GM19351 (cell line): Measurements from ENCODE around the gene PRR19.
A peak's percentile ranks its signal among the peaks of the same experiment; 100 is the strongest.
"Not testable (repeated sequence)": the region's sequence is repeated elsewhere in the genome, so short reads cannot be mapped to it uniquely, and the experiment has no call there.

Experiments used
- ATAC-seq: cut with Tn5 transposase; IDR thresholded peaks from one replicate; pipeline ENCODE4 v1.9.1; 2021; ENCODE audit warnings: mild to moderate bottlenecking, moderate library complexity; ENCODE audit not compliant: unreplicated experiment

The PRR19 gene, protein sequence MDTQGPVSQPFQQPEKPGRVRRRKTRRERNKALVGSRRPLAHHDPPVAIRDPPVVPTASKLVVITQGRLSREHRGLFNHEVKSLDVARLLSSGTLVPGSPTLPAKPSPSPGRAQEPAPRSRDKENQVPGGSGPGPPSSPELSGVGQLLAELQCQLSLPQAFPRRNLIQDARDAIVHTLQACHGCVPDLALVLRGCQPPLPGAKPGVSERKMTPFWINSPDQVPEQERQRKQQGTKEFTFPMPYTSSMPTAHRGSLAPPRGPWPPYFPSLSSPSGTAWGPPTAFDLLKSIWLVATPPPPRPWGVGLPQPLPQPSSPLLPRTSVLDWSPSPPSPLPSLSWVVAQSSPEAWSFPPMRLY

DNA sequence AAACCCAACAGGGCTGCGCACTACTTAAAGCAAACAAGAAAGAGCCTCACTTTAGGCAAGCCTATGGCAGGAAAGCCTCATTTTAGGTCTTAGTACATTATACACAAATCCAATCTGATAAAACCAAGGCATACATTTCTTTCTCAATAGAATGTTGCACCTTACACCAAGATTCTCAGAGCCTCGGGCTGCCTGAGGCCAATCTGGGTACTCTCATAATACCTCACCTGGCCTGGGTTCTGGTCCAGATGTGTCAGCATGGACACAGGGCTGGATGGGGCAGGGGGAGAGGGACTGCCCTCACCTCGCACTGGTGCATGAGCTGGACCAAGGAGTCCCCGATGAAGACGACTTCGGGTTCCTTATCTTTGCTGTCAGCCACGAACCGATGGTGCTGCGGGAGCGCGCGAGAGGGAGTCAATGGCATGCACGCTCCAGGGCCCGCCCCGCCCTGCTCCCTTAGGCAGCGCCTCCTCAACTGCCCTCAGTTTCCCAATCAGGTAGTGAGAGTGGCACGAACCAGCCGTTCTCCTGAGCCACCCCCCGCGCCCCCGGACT, at the start of gene PRR19:
Gene PRR19 (plus strand): TSS at position 487 of the 558 bp plus-strand sequence. CDS start 7,453 bp downstream, outside the sequence.
- ATAC-seq = peak; percentile 15

DNA sequence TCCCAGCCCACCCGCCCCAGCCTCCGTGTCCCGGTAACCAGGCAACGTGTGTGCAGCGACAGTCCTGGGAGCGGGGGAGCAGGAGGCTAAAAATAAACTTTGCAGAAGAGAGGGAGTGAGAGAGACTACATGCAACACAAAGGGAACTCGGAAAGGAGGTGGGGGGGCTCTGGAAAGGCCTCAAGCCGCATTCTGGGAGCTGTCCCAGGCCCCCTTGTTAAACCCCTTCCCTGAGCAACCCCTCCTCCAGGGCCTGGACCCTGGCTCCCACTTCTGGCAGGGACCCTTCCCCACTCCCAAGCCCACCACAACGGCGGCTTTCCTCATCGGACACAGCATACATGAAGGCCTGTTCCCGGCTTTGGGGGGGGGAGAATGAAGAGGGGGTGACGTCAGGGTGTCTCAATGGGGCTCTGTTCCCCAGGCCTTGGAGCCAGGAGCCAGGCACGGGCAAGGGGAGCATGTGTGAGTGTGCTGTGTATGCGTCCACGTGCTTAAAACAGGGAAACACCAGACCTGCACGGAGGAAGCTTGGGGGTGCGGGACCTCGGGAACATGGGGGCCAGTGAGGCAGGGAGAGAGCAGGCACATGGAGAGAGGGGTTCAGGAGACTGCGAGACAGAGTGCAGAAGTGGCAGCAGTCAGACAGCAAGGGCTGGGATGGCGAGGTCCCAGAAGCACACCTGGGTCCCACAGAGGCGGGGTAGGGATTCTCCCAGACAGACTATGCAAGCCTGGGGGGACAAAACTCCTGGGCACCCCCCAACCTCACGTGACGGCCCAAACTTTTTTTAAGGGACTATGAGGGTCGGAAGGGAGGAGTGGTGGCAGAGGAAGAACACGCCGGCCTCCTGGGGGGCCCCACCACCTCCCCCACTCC, 49.3 kb upstream of the PRR19 start:
- ATAC-seq = no peak

DNA sequence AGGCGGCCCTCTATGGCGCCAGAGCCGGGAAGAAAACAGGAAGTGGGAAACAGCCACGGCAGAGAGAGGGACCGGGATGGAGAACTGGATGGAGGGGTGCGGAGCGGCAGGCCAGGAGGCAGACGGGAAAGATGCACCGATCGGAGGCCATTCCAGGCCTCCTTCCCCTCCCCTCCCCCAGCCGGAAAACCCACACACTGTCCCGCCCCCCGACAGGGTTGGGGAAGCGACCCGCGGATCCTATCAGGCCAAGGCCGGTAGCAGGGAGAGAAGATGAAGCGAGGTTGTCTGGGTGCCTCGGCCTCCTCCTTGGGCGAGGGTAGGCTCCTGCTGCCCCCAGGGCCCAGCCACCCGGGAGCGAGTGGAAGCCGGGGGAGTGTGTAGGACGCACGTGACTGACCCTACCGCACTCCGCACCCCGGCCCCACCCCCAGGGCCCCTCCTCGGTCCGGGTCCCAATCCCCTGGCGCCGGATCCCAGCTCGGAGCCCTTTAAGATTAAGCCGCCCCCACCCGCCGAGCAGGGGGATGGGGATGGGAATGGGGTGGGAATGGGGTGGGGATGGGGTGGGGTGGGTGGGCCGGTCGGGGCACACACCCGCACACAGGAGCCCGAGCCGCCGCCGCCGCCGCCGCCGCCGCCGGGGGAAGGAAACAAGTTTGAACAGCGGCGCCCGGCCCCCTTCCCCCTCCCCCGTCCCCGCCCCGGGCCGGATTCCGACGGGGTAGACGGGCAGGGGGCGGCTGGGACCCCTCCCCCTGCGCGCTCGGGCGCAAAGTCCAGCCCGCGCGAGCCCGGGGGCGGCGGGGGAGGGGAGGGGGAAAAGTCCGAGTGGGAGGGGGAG, 48.5 kb upstream of the PRR19 start:
- ATAC-seq = no peak

DNA sequence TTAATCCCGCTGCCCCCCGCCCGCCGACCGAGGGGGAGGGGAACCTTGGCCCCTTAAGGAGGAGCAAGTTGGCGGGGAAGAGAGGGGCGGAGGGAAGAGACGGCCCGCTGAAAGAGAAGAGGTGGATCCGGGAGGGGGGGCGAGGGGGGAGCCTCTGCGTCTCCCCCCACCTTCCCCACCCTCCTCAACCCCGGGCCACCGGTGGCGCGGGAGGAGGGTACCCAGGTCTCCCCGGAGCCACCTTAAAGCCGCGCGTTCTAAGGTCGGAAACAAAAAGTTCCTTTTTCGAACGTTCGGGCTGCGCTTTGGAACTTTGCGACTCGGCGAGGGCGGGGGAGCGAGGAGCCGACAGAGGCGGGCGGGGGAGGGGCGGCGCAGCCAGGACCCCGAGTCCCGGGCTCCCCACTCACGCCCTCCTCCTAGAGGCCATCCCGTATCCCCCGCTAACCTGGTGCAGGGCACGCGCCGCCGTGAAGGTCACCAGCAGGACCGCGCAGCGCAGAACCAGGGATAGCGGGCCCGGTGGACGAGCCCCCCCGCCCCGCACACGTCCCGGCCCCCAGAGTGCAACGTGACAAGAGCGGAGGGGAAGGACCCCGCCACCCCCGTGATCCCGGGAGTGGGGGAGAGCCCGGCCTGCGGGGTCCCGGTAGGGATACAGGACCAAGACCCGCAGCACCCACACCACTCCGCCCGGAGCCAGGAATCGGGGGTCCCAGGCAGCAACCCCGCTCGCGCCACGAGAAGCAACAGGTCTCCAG, 47.7 kb upstream of the PRR19 start:
- no peak for ATAC-seq

DNA sequence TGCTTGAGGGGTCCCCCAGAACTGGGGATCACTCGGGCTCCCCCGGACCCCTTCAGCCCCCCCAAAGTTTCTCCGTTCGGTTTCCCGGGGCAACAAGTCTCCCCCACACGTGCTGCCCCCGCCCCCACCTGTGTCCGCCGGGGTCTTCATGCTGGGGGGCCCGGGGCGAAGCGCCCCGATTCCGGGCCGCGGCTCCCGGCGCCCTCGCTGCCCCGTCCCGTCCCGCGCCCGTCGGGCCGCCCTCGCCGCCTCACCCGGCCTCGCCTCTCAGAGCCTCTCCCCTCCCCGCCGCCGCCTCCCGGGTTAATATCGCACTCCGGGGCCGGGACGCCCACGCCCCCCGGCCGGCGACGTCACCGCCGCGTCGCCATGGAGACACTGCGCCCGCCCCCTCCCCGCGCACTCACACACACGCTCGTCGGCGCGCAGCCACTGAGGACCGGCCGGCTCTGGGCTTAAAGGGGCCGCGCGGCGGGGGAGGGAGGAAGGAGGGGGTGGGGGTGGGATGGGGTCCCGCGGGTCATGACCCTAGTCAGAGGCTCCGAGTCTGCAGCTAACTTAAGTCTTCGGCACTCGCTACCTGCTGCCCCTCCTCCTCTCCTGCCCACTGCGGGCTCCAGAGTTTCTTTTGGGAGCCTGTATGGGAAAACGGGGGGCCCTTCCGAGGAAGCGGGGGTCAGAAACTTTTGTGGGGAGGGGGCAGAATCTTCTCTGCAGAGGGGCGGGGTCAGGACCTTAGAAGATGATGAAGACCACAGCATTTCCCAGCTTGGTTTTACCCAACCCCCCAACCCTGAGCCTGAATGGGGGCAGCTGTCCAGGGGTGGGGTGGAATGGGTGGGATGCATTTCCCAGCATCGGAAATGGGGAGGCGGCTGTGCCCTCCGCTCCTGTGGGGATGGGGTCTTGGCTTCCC, 46.8 kb upstream of the PRR19 start, which contains the start of gene ERF:
Gene ERF (minus strand): TSS at position 279 of the 916 bp plus-strand sequence. CDS start 129 bp downstream, at position 150.
- peak; percentile 60 for ATAC-seq

DNA sequence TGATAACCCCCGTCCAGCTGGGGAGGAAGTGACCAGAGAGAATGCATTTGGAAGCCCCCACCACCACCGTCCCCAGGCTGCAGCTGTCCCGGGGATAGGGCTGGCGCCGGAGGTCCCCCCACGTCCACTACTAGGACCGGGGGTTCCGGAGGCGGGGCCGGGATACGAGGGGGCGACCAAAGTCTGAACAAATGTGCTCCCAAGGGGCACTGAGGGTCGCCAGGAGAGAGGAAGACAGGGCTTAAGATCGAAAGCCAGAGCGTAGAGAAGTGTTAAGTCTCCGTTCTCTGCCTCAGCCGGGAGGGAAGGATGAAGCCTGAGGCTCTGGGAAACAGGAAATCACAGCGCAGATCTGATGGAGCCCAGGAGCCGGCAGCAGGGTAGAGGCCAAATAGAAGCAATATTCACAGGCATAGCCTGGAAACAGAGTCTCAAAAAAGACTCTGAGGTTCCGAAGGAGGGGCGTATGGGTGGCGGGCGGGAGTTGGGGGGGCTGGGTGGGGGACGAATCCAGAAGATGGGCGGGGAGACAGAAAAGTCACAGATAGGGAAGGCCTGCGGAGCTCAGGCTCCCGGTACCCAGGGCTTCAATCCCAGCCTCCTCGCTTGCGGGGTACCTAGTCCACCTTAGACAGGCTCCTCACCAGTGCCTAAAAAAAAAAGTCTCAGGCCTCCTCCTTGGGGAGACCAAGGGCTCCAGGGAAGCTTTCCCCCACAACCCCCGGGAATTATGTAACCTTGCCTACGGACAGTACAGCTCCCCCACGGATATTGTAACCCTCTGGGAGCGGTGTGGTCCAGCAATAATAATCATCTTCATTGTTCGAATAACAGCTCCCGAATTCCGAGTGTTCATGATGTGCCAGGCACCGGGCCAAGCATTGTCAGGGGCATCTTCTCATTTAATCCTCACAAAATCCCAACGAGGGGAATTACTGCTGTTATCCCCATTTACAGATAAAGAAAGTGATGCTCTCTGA, 45.9 kb upstream of the PRR19 start:
- no peak for ATAC-seq

DNA sequence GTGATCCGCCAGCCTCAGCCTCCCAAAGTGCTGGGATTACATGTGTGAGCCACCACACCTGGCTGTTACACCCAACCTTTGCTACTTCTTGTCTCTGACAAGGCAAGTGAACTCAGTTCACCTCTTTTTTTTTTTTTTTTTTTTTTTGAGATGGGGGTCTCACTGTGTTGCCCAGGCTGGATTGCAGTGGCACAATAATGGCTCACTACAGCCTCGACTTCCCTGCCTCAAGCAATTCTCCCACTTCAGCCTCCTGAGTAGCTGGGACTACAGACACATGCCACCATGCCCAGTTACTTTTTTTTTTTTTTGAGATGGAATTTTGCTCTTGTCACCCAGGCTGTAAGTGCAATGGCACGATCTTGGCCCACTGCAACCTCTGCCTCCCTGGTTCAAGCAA, 44.1 kb upstream of the PRR19 start:
- not testable (repeated sequence) for ATAC-seq

DNA sequence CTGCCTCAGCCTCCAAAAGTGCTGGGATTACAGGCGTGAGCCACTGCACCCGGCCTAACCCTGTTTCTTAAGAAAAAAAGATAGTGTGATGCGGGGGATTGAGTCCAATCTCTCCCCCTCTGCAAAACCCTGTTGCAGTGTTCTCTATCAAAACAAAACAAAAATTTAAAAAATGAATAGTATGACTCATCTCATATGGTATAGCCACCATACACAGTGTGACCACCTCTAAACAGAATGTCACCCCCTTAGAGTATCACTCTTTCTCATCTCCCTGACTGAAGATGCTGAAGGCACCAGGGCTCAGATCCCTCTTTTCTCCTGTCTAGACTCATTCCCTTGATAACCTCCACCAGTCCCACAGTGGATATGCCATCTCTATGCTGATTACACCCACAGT, 40.2 kb upstream of the PRR19 start:
- no peak for ATAC-seq

DNA sequence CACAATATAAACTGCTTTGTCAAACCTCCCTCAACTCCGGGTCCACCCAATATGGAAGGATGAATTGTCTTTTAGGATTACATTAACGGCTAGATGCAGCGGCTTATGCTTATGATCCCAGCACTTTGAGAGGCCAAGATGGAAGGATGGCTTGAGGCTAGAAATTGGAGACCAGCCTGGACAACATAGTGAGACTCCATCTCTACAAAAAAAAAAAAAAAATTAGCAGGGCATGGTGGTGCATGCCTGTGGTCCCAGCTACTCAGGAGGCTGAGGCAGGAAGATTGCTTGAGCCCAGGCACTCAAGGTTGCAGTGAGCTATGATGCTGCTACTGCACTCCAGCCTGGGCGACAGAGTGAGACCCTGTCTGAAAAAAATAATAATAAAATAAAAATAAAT, 35.8 kb upstream of the PRR19 start:
- not testable (repeated sequence) for ATAC-seq

DNA sequence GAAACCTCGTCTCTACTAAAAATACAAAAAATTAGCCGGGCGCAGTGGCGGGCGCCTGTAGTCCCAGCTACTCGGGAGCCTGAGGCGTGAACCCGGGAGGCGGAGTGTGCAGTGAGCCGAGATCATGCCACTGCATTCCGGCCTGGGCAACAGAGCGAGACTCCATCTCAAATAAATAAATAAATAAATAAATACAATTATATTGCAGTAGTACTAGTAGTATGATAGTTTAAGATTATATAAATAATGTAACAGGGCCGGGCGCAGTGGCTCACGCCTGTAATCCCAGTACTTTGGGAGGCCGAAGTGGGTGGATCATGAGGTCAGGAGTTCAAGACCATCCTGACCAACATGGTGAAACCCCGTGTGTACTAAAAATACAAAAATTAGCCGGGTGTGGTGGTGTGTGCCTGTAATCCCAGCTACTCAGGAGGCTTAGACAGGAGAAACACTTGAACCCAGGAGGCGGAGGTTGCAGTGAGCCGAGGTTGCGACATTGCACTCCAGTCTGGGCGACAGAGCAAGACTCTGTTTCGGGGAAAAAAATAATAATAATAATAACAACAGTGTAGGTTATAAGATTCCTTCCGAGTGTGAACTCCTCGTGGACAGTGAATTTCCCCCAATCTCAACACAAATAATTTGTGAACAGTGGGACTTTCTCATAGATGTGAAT, 34.9 kb upstream of the PRR19 start:
- ATAC-seq = not testable (repeated sequence)

DNA sequence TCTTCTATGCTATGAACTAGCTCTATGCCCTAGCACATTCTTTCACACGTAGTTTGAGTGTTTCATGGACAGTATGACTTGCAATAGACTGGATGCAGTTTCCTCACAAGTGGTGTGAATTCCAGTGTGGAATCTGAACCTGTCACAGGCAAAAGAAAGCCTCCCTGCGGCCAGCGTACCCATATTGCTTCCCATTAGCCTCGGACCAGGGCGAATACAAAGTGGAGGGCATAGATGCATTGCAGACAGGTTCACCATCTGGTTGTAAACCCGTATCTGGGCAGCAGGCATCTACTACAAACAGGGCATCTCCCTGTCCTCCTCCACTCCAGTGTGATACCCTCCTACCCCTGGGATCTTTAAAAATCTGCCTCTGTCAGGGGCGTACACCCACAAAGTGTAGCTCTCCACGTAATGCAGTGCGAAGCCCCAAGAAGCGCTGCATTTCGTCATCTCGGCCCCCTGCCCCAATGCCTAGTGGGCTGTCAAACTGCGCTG, 34.2 kb upstream of the PRR19 start:
- ATAC-seq = no peak

DNA sequence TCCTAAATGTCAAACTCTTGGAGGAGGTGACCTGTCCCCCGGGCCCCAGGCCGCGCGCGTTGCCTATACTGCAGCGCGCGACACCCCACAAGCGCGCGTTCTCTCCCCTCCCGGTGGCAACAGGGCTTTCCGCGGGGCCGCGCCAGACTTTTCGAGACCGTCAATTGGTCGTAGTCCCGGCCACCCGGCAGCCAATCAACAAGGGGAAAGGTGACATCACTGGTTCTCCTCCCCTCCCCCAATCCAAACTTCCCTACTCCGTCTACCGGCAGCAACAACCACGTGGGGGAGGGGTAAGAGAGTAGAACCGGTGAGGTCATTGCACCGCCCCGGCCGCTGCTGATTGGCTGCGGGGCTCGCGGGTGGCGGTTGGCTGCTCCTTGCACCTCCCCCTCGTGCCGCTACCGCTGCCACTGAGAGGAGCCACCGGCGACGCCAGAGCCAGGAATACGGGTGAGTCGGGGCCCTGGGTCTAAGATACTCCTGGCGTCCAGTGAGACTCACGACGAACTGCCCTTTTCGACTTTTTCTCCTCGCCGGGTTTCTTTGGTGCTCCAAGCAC, 33.7 kb upstream of the PRR19 start:
- ATAC-seq = peak; percentile 49

DNA sequence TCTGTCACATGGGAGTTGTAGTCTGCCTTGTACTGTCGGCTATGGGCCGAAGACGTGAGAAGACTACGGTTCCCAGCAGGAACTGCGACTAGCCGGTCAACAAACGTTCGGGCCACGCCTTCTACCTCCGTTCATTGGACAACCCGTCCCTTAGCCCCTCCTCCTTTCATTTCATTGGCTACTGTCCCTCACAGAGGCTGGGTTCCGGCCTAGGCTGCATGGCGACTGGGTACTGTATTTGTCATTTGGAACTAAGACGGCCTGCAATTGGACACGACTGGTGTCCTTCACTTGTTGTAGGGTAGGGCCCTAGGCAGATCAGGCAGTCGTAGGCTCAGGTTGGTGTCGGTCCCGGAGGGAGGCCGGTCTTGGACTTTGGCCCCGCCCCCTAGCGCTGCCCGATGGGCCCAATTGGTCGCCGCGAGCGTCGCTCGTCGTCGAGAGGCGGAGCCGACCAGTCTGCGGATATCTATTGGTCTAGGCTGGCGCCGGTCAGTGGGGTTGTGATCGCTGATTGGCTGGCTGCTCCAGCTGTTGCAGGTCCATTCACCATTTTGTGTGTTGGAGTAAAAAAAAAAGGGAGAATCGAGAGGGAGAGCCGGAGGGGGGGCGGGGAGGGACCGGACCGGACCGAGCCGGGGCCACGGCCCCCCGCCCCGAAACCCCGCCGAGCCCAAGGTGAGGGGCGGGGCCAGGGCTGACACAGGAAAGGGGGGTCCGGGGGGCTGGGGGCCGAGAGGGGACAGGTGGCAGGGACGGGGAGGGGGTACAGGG, 33.0 kb upstream of the PRR19 start, which contains the start of gene CIC:
Gene CIC (plus strand): TSS at position 549 of the 774 bp plus-strand sequence. CDS start 2,532 bp downstream, outside the sequence.
- ATAC-seq = peak; percentile 78

DNA sequence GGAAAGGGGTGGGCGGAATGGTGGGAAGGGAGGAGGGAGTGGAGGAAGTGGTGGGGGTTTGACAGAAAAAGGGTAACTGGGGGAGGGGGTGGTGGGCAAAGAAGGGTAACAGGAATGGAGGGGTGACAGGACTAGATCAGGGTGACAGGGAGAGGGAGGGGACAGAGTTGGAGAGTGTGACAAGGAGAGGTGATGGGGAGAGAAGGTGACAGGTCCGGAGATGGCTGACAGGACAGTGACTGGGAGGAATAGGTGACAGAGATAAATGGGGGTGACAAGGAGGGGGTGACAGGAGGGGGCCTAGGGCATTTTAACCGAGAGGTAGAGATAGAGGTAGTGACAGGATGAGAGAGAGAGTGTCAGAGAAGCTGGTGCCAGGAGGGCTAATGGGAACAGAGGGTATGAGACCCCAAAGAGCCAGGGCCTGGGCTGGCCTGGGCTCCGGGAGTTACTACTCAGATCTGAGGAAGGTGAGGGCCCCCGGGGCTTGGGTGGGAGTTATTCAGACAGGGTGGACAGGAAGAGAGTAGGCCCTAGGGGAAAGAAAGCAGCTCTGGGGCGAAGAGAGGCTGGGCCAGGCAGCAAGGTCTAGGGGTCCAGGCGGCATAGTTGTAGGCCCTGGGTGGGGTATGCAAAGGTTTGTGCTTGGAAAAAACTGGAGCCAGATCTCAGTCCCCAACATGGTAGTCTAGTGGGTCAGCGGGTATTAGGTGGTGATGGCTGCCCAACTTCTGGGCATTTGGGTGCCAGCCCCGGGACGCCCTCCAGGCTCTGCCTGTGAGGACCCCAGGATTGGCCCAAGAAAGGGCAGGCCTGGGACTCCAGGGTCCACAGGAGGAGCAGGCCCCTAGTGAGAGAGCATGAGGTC, 32.2 kb upstream of the PRR19 start:
- no peak for ATAC-seq
